Umbilical cord (tissue), 2 donors: Measurements from ENCODE around the gene USF1. TPM values are rescaled to one million over a fixed set of nuclear protein-coding genes. Genes with fewer than 3 reads are reported as not detected.
"Not testable (repeated sequence)": the region's sequence is repeated elsewhere in the genome, so short reads cannot be mapped to it uniquely, and the experiment has no call there.

Experiments
- DNase-seq: peaks from one replicate; pipeline ENCODE4 v3.0.0-alpha.2; 2015; ENCODE audit warnings: low spot score
- total RNA-seq: library from RNA; depleted of rRNA; stranded (reverse); fragments of >200 nt; gene quantifications from one replicate; pipeline ENCODE4 v1.2.3, GENCODE V29; 2014; ENCODE audit warnings: low replicate concordance; ENCODE audit not compliant: insufficient read depth

The USF1 gene
- total RNA-seq, 1 donor from 2014 or later, result 33.9 TPM

- DNase-seq, result peak; percentile 28
Measured at GRCh38 chr1:161019751-161020495, 25.9 kb downstream of the USF1 start.

GRCh38 chr1:161019111-161019660 lies 26.6 kb downstream of the USF1 start:
- not testable (repeated sequence) for DNase-seq

GRCh38 chr1:161018631-161018930 lies 27.2 kb downstream of the USF1 start:
- no peak for DNase-seq

GRCh38 chr1:161017756-161018630 lies 27.8 kb downstream of the USF1 start:
- DNase-seq, result no peak

DNA sequence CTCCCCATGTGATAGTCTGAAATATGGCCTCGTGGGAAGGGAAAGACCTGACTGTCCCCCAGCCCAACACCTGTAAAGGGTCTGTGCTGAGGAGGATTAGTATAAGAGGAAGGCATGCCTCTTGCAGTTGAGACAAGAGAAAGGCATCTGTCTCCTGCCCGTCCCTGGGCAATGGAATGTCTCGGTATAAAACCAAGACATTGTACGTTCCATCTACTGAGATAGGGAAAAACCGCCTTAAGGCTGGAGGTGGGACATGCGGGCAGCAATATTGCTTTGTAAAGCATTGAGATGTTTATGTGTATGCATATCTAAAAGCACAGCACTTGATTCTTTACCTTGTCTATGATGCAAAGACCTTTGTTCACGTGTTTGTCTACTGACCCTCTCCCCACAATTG lies 28.6 kb downstream of the USF1 start:
- DNase-seq, result not testable (repeated sequence)

GRCh38 chr1:161016683-161017082 lies 29.1 kb downstream of the USF1 start:
- not testable (repeated sequence) for DNase-seq

- peak; percentile 98 for DNase-seq
Measured at GRCh38 chr1:161013488-161014230, 32.1 kb downstream of the USF1 start.

- DNase-seq, result peak; percentile 42
Measured at GRCh38 chr1:161013131-161013487, 32.7 kb downstream of the USF1 start.

- DNase-seq, result no peak
Measured at GRCh38 chr1:161012420-161012819, 33.4 kb downstream of the USF1 start.

GRCh38 chr1:161009602-161010211 lies 36.1 kb downstream of the USF1 start:
- DNase-seq, result no peak

DNA sequence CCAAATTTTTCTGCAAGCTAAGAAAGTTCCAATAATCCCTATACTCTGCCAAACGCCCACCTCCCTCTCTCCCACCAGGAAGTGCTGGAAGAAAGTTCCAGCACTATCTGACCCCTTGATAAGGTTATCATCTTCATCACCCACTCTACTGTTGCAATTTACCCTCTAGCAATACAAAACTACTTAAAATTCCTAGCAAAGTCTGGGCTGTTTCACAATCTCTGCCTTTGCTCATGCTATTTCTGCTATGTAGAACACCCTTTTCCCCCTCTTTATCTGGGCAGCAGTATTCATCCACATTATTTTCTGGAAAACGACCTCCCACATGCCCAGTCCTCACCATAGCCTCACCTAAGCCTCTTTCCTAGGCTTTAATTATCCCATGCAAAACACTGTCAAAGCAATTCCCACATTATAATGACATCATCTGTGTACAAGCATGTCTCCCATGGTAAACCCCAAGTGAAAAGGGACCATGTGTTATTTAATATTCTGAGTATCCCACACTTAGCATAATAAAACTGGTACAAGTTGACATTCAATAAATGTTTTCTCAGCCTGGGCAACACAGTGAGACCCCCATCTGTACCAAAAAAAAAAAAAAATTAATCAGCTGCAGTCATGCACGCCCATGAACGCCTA lies 36.8 kb downstream of the USF1 start:
- peak; percentile 74 for DNase-seq

- DNase-seq, result no peak
Measured at GRCh38 chr1:161007369-161007768, 38.4 kb downstream of the USF1 start.

DNA sequence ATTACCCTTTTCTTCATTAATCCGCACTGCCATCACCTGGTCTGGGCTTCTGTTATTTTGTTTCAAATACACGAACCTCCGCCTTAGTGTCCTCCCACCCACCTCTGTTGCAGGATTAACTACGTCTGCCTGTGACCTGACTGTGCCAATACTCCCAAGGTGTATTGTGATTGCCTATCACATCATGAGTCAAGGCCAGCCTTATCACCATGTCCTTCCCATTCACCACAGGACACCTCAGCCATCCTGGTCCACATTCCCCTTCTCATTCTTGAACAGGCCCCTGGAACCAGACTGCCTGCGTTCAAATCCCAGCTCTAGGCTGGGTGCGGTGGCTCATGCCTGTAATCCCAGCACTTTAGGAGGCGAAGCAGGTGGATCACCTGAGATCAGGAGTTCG lies 39.2 kb downstream of the USF1 start:
- no peak for DNase-seq

- no peak for DNase-seq
Measured at GRCh38 chr1:161001525-161001924, 44.3 kb downstream of the USF1 start.

- DNase-seq, result no peak
Measured at GRCh38 chr1:161000736-161001480, 44.9 kb downstream of the USF1 start.

- no peak for DNase-seq
Measured at GRCh38 chr1:160999376-160999775, 46.4 kb downstream of the USF1 start.

- peak; percentile 91 for DNase-seq
Measured at GRCh38 chr1:160997323-160998038, 48.3 kb downstream of the USF1 start.

DNA sequence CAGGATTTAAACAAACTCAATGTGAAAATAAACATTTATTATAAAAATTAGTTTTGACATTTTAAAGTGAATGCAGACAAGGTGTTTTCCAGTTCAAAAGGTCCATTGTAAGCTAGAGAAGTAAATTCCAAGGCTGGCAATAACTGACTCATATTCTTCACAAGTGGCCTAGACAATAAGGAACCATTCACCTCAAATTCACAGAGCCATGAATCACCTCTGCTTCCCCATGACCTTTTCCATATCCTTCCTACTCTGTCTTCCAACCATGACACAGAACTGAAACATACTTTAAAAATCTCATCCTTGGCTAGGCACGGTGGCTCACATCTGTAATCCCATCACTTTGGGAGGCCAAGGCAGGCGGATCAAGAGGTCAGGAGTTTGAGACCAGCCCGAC lies 49.6 kb downstream of the USF1 start:
- no peak for DNase-seq

DNA sequence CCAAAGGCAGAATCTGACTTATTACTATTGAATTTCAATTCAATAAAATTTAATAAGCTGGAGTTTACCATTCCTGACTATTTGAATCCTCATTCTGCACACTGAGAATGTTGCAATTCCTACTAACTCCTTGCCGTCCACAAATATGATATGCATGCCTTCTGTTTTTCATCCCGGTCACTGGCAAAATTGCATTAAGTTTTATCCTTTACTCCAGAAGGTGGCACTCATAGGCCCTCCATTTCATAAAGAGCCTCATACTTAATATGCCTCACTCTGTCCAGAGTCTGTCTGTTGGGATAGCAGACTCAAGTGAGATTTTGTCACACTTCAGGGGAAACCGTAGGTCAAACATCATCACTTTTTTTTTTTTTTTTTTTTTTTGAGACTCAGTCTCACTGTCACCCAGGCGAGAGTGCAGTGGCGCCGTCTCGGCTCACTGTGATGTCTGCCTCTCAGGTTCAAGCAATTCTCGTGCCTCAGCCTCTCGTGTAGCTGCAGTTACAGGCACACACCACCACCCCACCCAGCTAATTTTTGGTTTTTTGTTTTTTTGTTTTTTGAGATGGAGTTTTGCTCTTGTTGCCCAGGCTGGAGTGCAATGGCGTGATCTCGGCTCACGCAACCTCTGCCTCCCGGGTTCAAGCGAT lies 52.1 kb downstream of the USF1 start:
- peak; percentile 94 for DNase-seq
